HG03108 (cell line): ENCODE measurements around the gene AHDC1.

Experiments used
- ATAC-seq: cut with Tn5 transposase; IDR thresholded peaks from one replicate; pipeline ENCODE4 v1.9.1; 2021; ENCODE audit warnings: moderate library complexity; ENCODE audit not compliant: unreplicated experiment

Gene AHDC1

GRCh38 chr1:27599605-27600497, 4.1 kb downstream of the AHDC1 start:
- no peak for ATAC-seq

- no peak for ATAC-seq
Observed at GRCh38 chr1:27598902-27599528, 4.9 kb downstream of the AHDC1 start.

- no peak for ATAC-seq
Observed at GRCh38 chr1:27598295-27598687, 5.7 kb downstream of the AHDC1 start.

- ATAC-seq, result no peak
Observed at GRCh38 chr1:27597516-27598294, 6.2 kb downstream of the AHDC1 start.

- no peak for ATAC-seq
Observed at GRCh38 chr1:27596986-27597385, 7.0 kb downstream of the AHDC1 start.

GRCh38 chr1:27596261-27596660, 7.7 kb downstream of the AHDC1 start:
- no peak for ATAC-seq

- no peak for ATAC-seq
Observed at GRCh38 chr1:27595597-27595996, 8.3 kb downstream of the AHDC1 start.

- no peak for ATAC-seq
Observed at GRCh38 chr1:27594564-27595510, 9.1 kb downstream of the AHDC1 start.

- no peak for ATAC-seq
Observed at GRCh38 chr1:27593678-27594563, 10.0 kb downstream of the AHDC1 start.

GRCh38 chr1:27592931-27593677, 10.8 kb downstream of the AHDC1 start:
- ATAC-seq, result no peak

- no peak for ATAC-seq
Observed at GRCh38 chr1:27592232-27592930, 11.6 kb downstream of the AHDC1 start.

GRCh38 chr1:27591622-27592021, 12.3 kb downstream of the AHDC1 start:
- no peak for ATAC-seq

- ATAC-seq, result no peak
Observed at GRCh38 chr1:27590917-27591508, 12.9 kb downstream of the AHDC1 start.

- ATAC-seq, result no peak
Observed at GRCh38 chr1:27589841-27590426, 14.0 kb downstream of the AHDC1 start.

GRCh38 chr1:27589441-27589840, 14.5 kb downstream of the AHDC1 start:
- ATAC-seq, result no peak

- no peak for ATAC-seq
Observed at GRCh38 chr1:27588256-27589232, 15.4 kb downstream of the AHDC1 start.
